GM18519 (cell line): ENCODE results near the gene NBAS.

Experiments
- ATAC-seq: cut with Tn5 transposase; IDR thresholded peaks from one replicate; pipeline ENCODE4 v1.9.1; 2021; ENCODE audit warnings: mild to moderate bottlenecking, moderate library complexity; ENCODE audit not compliant: unreplicated experiment, low FRiP score

NBAS gene

GRCh38 chr2:15158532-15158931 is 402.6 kb downstream of the NBAS start:
- ATAC-seq: no peak

DNA sequence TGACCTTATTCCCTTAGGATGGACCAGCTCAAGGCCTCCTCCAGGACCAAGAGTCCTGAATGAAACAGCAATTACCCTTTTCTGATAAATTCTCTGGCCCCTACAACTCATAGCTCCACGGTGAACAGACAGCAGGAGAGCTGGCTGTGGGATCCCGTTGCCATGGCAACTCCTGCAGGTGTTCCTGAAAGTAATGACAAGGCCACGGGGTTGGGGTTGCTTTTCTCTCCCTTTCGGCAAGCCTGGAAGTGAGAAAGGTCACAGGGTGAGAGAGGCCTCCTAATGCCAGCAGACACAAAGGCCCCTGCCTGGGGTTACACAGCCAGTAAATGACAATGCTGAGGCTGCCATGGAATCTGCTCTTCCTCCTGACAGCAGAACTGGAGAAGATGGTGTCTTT is 403.0 kb downstream of the NBAS start:
- no peak for ATAC-seq

DNA sequence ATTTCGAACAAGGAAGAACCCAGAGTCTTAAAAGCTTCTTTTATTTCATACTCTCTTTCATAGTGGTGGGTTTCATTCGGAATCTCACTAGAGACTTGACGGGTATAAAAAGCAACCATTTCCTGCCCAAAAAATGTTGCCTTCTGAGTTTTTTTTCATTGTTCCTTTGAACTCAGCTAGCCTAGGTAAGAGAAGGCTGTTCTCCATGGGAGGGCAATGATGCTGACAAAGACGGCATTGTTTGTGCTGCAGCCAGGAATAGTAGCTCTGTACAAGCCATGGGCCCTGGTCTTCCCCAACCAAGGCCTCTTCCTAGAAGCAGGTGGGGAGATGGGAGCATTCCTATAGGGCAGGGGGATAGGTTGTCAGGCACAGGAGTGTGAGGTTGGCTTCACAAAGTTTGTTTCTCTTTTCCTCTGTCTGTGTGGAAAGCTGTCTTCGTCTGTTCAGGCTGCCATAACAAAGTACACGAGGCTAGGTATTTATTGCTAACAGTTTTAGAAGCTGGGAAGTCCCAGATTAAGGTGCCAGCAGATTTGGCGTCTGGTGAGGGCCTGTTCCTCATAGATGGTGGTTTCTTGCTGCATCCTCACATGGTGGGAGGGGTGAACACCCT is 405.1 kb downstream of the NBAS start:
- ATAC-seq: no peak

- no peak for ATAC-seq
Measured at GRCh38 chr2:15154297-15154696, 406.8 kb downstream of the NBAS start.

GRCh38 chr2:15152382-15152781 is 408.8 kb downstream of the NBAS start:
- no peak for ATAC-seq

GRCh38 chr2:15149063-15149462 is 412.1 kb downstream of the NBAS start:
- ATAC-seq: no peak

DNA sequence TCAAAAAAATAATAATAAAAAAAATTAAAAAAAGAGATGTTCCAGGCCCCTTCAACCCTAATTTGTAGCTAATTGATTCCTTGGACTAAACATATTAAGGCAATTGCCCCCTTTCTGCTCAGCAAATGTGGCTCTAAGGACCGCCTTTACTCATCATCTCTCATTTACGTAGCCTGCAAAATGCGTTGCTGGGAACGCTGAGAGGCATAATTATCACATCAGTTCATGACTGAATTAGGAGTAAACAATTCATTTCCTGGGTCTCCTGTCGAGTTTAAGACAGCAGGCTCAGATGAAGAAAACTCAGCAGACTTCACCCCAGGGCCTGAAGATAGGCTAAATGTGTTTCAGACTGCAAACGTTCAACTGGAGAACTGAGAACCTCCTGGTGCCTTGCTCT is 413.5 kb downstream of the NBAS start:
- no peak for ATAC-seq

DNA sequence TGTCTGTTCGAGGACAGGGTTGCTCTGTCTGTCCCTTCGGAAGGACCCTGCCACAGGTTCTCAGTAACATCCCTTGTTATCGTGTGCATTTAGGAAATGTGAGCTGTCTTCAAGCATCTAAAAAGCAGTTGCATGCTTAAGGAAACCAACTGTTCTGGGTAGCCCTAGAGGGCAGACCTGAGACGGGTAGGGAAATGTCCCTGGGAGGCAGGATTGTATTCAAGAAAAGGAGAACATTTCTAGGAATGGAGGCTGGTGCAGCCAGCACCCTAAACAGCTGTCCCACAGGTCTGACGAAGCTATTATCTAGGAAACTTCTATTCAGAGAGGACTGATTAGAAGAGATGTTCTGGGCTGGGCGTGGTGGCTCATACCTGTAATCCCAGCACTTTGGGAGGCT is 414.2 kb downstream of the NBAS start:
- no peak for ATAC-seq

DNA sequence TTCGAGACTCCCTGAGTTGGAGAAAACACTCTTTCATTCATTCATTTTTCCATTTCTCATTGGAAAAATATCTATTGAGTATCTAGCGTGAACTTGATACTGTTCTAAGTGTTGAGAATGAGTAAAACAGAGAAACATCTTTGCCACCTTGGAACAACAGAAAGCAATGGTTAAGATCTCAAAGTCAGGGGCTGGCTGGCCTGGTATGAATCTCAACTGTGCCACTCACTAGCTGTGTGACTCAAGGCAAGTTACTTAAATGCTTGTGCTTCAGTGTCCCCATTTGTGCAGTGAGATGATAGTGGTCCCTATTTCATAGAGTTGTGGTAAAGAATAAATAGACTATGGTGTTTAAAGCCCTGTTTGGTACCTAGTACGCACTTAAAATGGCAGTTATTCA is 415.2 kb downstream of the NBAS start:
- ATAC-seq: no peak

GRCh38 chr2:15145046-15145817 is 415.9 kb downstream of the NBAS start:
- no peak for ATAC-seq

GRCh38 chr2:15142069-15142689 is 419.0 kb downstream of the NBAS start:
- ATAC-seq: peak; percentile 100

GRCh38 chr2:15141211-15141610 is 419.9 kb downstream of the NBAS start:
- no peak for ATAC-seq

GRCh38 chr2:15136639-15137038 is 424.5 kb downstream of the NBAS start:
- no peak for ATAC-seq

DNA sequence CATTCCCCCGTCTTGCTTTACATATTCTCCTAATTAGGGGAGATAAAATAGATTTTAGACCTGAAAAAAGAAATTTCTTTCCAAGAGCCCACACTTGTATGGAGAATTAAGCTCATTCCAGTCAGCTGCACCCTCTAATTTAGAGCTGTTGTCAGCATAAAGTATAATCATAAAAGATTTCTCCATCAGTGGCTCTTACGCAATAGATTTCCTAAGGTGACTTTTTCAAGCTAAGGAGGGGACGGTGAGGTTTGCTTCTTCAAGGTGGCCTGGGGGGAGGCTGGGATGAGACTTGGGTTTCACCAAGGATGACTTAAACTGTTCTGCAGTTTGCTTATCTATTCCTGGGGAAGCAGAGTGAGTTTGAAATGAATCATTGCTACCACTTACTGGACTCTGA is 426.2 kb downstream of the NBAS start:
- ATAC-seq: no peak

- no peak for ATAC-seq
Measured at GRCh38 chr2:15133461-15133860, 427.7 kb downstream of the NBAS start.

DNA sequence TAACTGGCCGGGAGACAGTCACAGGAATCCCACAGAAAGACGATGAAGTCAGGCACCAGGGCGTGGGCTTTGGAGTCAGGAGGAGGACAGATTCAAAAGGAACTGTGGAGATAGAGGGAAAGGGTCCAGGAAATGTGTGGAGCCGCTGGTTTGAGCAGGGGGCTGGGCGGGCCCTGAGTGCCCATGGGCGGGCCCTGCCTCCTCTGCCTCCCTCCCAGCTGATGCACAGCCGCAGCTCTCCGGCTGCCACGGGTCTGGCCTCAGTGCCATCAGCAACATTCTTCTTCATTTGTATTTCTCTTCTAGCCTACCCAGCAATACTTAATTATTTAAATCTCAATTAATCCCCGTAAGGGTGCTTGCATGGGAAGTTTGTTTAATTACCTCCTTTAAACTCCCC is 432.3 kb downstream of the NBAS start:
- ATAC-seq: no peak

DNA sequence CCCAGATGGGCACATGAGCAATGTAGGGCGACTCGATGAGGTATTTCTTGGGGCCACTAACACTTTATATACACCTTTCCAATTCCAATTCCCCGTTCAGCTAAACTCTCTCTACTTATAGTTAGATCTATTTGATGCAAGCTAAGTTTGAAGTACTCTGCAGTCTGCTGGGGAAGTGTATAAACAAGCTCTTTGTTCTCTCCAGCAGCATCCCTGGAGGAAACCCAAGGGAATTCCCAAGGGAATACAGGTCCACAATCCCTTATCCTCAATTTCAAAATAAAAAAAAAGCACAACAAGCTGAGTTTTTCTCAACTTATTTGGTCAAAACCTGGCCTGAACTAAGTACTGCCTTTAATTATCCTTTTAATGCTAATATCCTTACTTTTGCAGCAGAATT is 433.3 kb downstream of the NBAS start:
- no peak for ATAC-seq

DNA sequence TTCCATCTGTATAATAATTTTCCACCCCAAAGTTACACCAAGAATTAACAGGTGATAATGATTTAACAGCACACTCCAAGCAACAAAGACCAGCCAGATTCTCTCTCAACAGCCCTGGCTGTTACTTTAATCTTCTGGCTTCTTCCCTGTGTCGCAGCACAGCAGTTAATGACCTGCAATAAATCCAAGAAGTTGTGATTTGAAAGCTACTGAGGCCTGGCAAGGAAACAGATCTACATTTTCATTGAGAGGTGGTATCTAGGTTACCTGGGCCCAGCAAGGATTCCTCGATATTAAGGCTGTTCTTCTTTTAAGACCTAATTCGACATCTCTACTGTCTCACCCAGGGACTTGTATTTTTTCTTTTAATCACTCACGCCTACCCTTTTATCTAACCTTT is 433.8 kb downstream of the NBAS start:
- no peak for ATAC-seq

DNA sequence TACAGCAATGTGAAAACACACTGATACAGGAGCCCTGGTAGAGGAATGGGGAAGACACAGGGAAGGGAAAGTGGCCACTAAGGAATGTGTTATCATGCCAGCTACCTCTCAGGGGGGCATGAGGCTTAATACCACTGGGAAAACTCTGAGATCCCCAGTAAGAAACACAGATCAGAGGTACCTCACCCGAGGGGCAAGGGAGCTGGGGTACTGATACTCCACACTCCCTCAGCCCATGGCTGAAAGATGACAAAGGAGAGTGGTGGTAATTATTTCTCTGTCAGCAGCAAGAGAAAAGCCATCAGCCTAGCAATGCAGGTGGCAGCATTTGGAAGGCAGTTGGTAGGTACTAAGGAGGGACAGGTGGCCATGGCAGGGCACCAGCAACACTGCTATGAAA is 434.8 kb downstream of the NBAS start:
- no peak for ATAC-seq

GRCh38 chr2:15122915-15123314 is 438.2 kb downstream of the NBAS start:
- no peak for ATAC-seq

GRCh38 chr2:15120631-15121030 is 440.5 kb downstream of the NBAS start:
- no peak for ATAC-seq

DNA sequence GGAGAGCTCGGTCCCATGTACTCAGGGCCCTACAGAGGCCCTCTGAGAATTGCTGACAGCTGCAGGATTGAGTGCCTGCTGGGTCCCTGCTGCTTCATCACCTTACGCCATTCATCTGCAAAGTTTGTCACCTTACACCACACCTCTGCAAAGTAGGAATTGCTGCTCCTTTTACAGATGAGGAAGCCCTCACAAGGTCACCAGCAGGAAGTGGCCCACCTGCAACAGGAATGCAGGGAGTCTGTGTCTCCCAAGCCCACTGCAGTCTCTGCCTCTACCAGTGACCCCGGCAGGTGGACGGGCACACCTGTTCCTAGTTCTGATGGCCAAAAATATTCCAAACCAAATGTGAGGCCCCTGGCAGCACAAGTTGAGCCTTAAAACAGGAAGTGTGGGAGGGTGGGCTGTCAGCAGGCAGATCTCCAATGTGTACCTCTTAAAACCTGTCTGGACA is 441.4 kb downstream of the NBAS start:
- ATAC-seq: no peak
